WTC11 (cell line): ENCODE data around the gene ZFPL1. TPM values are rescaled to one million over a fixed set of nuclear protein-coding genes. Genes with fewer than 3 reads are reported as not detected.

ENCODE experiments used
- ATAC-seq: fragments of 200-7000 bp; cut with Tn5 transposase; 2 replicates; pipeline ENCODE4 v1.10.0; 2021; ENCODE audit warnings: mild to moderate bottlenecking, moderate library complexity
- CTCF ChIA-PET: fragments of 300-600 bp; sonication (Branson Sonifier 250); formaldehyde crosslinking; loops from one replicate; lab custom pipeline; 2021; ENCODE audit warnings: antibody characterized with exemption; lab: Charles Lee
- POLR2A ChIA-PET: fragments of 350-600 bp; sonication (Branson Sonifier 250); formaldehyde crosslinking; loops from one replicate; lab custom pipeline; 2021; ENCODE audit warnings: antibody characterized with exemption; lab: Charles Lee
- DNase-seq: peaks from one replicate; pipeline ENCODE4 v3.0.0; 2021; ENCODE audit warnings: low spot score
- H3K27ac Mint-ChIP-seq: 2 replicates; pipeline ENCODE4 v1.8.0; 2021; ENCODE audit warnings: mixed read lengths
- H3K27me3 Mint-ChIP-seq: 2 replicates; pipeline ENCODE4 v1.8.0; 2021; ENCODE audit warnings: low read depth, mild to moderate bottlenecking, moderate library complexity, mixed read lengths
- H3K36me3 Mint-ChIP-seq: 2 replicates; pipeline ENCODE4 v1.8.0; 2021; ENCODE audit warnings: mixed read lengths
- H3K4me1 Mint-ChIP-seq: 2 replicates; pipeline ENCODE4 v1.8.0; 2022; ENCODE audit warnings: mixed read lengths
- H3K4me3 Mint-ChIP-seq: 2 replicates; pipeline ENCODE4 v1.8.0; 2021; ENCODE audit warnings: mild to moderate bottlenecking, moderate library complexity, mixed read lengths
- H3K9me3 Mint-ChIP-seq: 2 replicates; pipeline ENCODE4 v1.8.0; 2021; ENCODE audit warnings: mixed read lengths
- AFF4 ChIP-seq: sonication (generic); formaldehyde crosslinking; IDR thresholded peaks from 2 replicates; pipeline ENCODE4 v1.8.1; 2023; ENCODE audit warnings: mild to moderate bottlenecking, missing genetic modification reagents, borderline replicate concordance
- CTCF ChIP-seq: fragments of 200-600 bp; IDR thresholded peaks from 2 replicates; pipeline ENCODE4 v1.8.0; 2022; ENCODE audit warnings: antibody characterized with exemption
- EMX1 ChIP-seq: fragments of 250-450 bp; sonication (Bioruptor Pico); IDR thresholded peaks from 2 replicates; pipeline ENCODE4 v1.8.0; 2021; ENCODE audit warnings: mild to moderate bottlenecking
- ERG ChIP-seq: fragments of 250-450 bp; sonication (Bioruptor Pico); IDR thresholded peaks from 2 replicates; pipeline ENCODE4 v1.8.0; 2021; ENCODE audit warnings: mild to moderate bottlenecking
- NFYB ChIP-seq: sonication (generic); formaldehyde crosslinking; conservative IDR thresholded peaks from 2 replicates; pipeline ENCODE4 v1.8.0; 2022; ENCODE audit warnings: low read depth, missing genetic modification reagents
- NR1H2 ChIP-seq: sonication (generic); formaldehyde crosslinking; IDR thresholded peaks from 2 replicates; pipeline ENCODE4 v1.9.0; 2021; ENCODE audit warnings: mild to moderate bottlenecking, moderate library complexity, missing genetic modification reagents
- ZNF281 ChIP-seq: sonication (generic); formaldehyde crosslinking; IDR thresholded peaks from 2 replicates; pipeline ENCODE4 v1.8.0; 2023; ENCODE audit warnings: mild to moderate bottlenecking, missing genetic modification reagents
- ZNF532 ChIP-seq: fragments of 250-450 bp; sonication (Bioruptor Pico); IDR thresholded peaks from 2 replicates; pipeline ENCODE4 v1.9.0; 2021; ENCODE audit warnings: mild to moderate bottlenecking, borderline replicate concordance
- total RNA-seq: library from RNA; stranded (reverse); gene quantifications from 3 replicates; pipeline ENCODE4 v1.2.3, GENCODE V29; 2021

The ZFPL1 gene
- total RNA-seq, 1 experiment from 2014 or later, result 33.8 TPM

GRCh38 chr11:65077451-65077850 is 6.6 kb upstream of the ZFPL1 start (continued):
- no peak for TF ChIP-seq AFF4 (CRISPR knock-in tag)
- no peak for TF ChIP-seq NR1H2 (CRISPR knock-in tag)
- TF ChIP-seq ZNF281 (CRISPR knock-in tag), result no peak

GRCh38 chr11:65078151-65078550 is 5.9 kb upstream of the ZFPL1 start:
- peak; percentile 89 for ATAC-seq
- POLR2A ChIA-PET, result no interaction called here
- CTCF ChIA-PET, result interaction anchor here (0.6 to 1.8 kb wide), 4 partner anchors 11 to 249 kb away, joined by 3 to 4 read pairs (median 4); a partner anchor contains a TSS
- no peaks in the 10 kb centered on the region for H3K27me3 Mint-ChIP-seq
- peak; percentile 73 for DNase-seq
- H3K27ac Mint-ChIP-seq, result peak overlapping the region; percentile 54; the same call in 1 of the 2 replicates
- TF ChIP-seq CTCF (peak; percentile 88), ZNF532 (no peak)
- no peak overlapping the region for H3K4me3 Mint-ChIP-seq
- peaks cover 61% of the 10 kb centered on the region for H3K36me3 Mint-ChIP-seq
- peaks cover 14% of the 10 kb centered on the region for H3K4me1 Mint-ChIP-seq
- no peaks in the 10 kb centered on the region for H3K9me3 Mint-ChIP-seq

GRCh38 chr11:65078786-65079342 is 5.2 kb upstream of the ZFPL1 start:
- Mint-ChIP-seq H3K9me3 (no peaks in the 10 kb centered on the region), H3K4me3 (no peak overlapping the region), H3K27ac (peak overlapping the region; percentile 54), H3K36me3 (peaks cover 61% of the 10 kb centered on the region), H3K27me3 (no peaks in the 10 kb centered on the region), H3K4me1 (peaks cover 15% of the 10 kb centered on the region)
- TF ChIP-seq EMX1 (CRISPR knock-in tag), result no peak
- TF ChIP-seq NFYB (CRISPR knock-in tag), result no peak
- TF ChIP-seq ERG (CRISPR knock-in tag), result no peak
- DNase-seq (no peak), ATAC-seq (no peak)
- POLR2A ChIA-PET, result no interaction called here
- CTCF ChIA-PET, result interaction anchor here (0.6 to 1.8 kb wide), 3 partner anchors 10 to 249 kb away, joined by 3 to 4 read pairs (median 4); a partner anchor contains a TSS
